K562 (cell line): Measurements from ENCODE around the gene INVS. TPM values are rescaled to one million over a fixed set of nuclear protein-coding genes. Genes with fewer than 3 reads are reported as not detected.

Source experiments
- CBFA2T3 ChIP-seq: fragments of 450-650 bp; IDR thresholded peaks from 2 replicates; pipeline ENCODE4 v1.6.1; 2017
- CXXC5 ChIP-seq: fragments of 250-450 bp; sonication (Bioruptor Pico); IDR thresholded peaks from 2 replicates; pipeline ENCODE4 v1.8.0; 2022; ENCODE audit warnings: inconsistent platforms, mild to moderate bottlenecking, moderate library complexity
- EGR1 ChIP-seq: fragments of 450-650 bp; conservative IDR thresholded peaks from 2 replicates; pipeline ENCODE4 v1.6.1; 2017; ENCODE audit warnings: mild to moderate bottlenecking
- JUND ChIP-seq, 2 experiments: IDR thresholded peaks; 2 replicates in 1 of 2; 3 replicates in 1 of 2; pipeline ENCODE4 v1.6.1; 2011; ENCODE audit warnings: borderline replicate concordance in 2 of 2, low read depth in 2 of 2, low read length in 2 of 2, improper control_type of control experiment in 1 of 2, missing biosample characterization in 1 of 2, missing genetic modification characterization in 1 of 2, missing genetic modification reagents in 1 of 2
- MECOM ChIP-seq: fragments of 250-450 bp; sonication (Bioruptor Pico); IDR thresholded peaks from 2 replicates; pipeline ENCODE4 v1.8.0; 2022; ENCODE audit warnings: inconsistent platforms
- NCOA1 ChIP-seq: fragments of 450-650 bp; IDR thresholded peaks from 2 replicates; pipeline ENCODE4 v1.6.1; 2016; ENCODE audit warnings: low read depth
- NFE2 ChIP-seq: IDR thresholded peaks from 2 replicates; pipeline ENCODE4 v1.6.1; 2014; ENCODE audit warnings: antibody characterized with exemption, low read depth
- TEAD4 ChIP-seq, 2 experiments: sonication (generic) in 1 of 2; formaldehyde crosslinking in 1 of 2; IDR thresholded peaks; 2 replicates each; pipeline versions ENCODE4 v1.6.1 to v1.8.0; 2012 to 2022; ENCODE audit warnings: borderline replicate concordance in 1 of 2, inconsistent platforms in 1 of 2, low read length in 1 of 2, mild to moderate bottlenecking in 1 of 2, missing genetic modification reagents in 1 of 2
- TRIM24 ChIP-seq, 2 experiments: fragments of 450-650 bp; IDR thresholded peaks; 2 replicates each; pipeline ENCODE4 v1.6.1; 2016
- XRCC3 ChIP-seq: fragments of 450-650 bp; IDR thresholded peaks from 2 replicates; pipeline ENCODE4 v1.6.1; 2017; ENCODE audit warnings: mild to moderate bottlenecking, moderate library complexity
- ZEB2 ChIP-seq: fragments of 450-650 bp; IDR thresholded peaks from 2 replicates; pipeline ENCODE4 v1.6.1; 2016
- ZNF263 ChIP-seq: sonication (generic); formaldehyde crosslinking; IDR thresholded peaks from 2 replicates; pipeline ENCODE4 v1.8.0; 2022; ENCODE audit warnings: mild to moderate bottlenecking, missing genetic modification reagents, borderline replicate concordance
- polyA plus RNA-seq, 8 experiments: library from polyadenylated mRNA; depleted of rRNA in 4 of 8; stranded (reverse) in 5 of 8; unstranded in 3 of 8; fragments of >200 nt; fragmentation: Nextera tagmentation in 2 of 8; fragmentation: Illumina TruSeq in 1 of 8; extraction: Ambion mirVana in 2 of 8; extraction: Trizol in 1 of 8; gene quantifications; 2 replicates each; pipeline versions ENCODE4 v1.2.1 to v1.2.3, GENCODE V29; 2011 to 2014; ENCODE audit warnings: inconsistent platforms in 1 of 8, missing spikeins in 1 of 8
- total RNA-seq, 7 experiments: library from RNA; depleted of rRNA in 6 of 7; stranded (reverse); fragments of >200 nt in 6 of 7; fragmentation: Illumina TruSeq in 2 of 7; extraction: Trizol in 2 of 7; gene quantifications; 2 replicates each; pipeline versions ENCODE4 v1.2.1 to v1.2.3, GENCODE V29; 2011 to 2021; ENCODE audit warnings: low replicate concordance in 1 of 7
- TF ChIP-seq, protein P1 (sequence below): fragments of 450-650 bp; IDR thresholded peaks from 2 replicates; pipeline ENCODE4 v1.6.1; 2017; ENCODE audit warnings: antibody characterized with exemption, mild to moderate bottlenecking

Gene INVS
- total and polyA plus RNA-seq, 9 of the 15 experiments (the other 6 are each of a cell fraction or from before 2014, with no cell fraction given) = 0.77 to 18.5 (median 10.0) TPM

DNA sequence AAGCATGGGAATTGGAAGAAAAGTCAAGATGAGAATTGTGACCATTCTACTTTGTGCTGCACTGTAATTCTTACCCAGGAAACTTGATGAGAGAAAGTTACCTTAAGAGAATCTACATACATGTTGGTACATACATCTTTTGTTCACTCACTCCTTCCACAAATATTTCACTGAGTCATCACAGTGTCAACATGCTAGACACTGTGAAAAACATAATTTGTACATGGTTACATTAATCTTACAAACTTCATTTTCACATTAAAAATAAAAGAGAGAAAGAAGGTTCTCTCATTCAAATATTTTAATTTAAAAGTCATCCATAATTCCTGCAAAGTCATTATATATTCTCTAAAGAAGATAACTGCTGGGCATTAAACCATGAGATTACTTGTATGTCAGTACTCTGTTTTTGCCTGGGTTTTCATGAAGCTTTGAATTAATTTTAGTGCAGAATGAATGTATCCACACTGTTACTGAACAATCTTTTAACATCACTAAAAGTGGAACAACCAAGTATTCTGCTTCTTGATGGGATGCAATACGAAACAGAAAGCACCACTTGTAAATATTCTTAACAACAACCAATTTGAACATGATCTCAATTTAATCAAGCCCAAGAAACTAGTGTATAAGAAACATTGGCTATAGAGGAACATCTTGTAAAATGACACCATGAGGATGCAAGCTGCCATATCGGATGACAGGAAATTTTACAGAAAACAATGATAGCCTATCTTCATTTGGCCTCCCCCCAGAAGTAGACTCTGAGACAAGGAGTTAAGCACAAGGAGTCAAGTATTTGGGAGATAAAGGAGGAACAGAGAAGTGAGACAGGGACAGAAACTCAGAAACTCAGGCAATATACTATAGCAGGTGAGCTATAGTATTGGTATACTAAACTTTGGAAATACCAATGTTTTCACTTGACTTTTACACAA is 28.7 kb upstream of the INVS start (continued):
- no peak for TF ChIP-seq EGR1
- peak; percentile 49 for TF ChIP-seq NFE2
- TF ChIP-seq ZEB2 = 0 out of 2 replicates have a peak, but pooled peaks have one; percentile 57
- peak; percentile 91 for TF ChIP-seq TEAD4 (IDR thresholded peaks at IDR 0.05; ENCODE audit: low read length)
- no peak for TF ChIP-seq TEAD4 (CRISPR knock-in tag; IDR thresholded peaks at IDR 0.05; ENCODE audit: borderline replicate concordance)
- peak; percentile 37; the same call in 1 of the 2 replicates for TF ChIP-seq CXXC5
- peak; percentile 96 for TF ChIP-seq CBFA2T3
- peak; percentile 79; a peak in 3 of 4 replicates for TF ChIP-seq TRIM24 (IDR thresholded peaks at IDR 0.05)
- no peak for TF ChIP-seq XRCC3
- TF ChIP-seq, protein P1, sequence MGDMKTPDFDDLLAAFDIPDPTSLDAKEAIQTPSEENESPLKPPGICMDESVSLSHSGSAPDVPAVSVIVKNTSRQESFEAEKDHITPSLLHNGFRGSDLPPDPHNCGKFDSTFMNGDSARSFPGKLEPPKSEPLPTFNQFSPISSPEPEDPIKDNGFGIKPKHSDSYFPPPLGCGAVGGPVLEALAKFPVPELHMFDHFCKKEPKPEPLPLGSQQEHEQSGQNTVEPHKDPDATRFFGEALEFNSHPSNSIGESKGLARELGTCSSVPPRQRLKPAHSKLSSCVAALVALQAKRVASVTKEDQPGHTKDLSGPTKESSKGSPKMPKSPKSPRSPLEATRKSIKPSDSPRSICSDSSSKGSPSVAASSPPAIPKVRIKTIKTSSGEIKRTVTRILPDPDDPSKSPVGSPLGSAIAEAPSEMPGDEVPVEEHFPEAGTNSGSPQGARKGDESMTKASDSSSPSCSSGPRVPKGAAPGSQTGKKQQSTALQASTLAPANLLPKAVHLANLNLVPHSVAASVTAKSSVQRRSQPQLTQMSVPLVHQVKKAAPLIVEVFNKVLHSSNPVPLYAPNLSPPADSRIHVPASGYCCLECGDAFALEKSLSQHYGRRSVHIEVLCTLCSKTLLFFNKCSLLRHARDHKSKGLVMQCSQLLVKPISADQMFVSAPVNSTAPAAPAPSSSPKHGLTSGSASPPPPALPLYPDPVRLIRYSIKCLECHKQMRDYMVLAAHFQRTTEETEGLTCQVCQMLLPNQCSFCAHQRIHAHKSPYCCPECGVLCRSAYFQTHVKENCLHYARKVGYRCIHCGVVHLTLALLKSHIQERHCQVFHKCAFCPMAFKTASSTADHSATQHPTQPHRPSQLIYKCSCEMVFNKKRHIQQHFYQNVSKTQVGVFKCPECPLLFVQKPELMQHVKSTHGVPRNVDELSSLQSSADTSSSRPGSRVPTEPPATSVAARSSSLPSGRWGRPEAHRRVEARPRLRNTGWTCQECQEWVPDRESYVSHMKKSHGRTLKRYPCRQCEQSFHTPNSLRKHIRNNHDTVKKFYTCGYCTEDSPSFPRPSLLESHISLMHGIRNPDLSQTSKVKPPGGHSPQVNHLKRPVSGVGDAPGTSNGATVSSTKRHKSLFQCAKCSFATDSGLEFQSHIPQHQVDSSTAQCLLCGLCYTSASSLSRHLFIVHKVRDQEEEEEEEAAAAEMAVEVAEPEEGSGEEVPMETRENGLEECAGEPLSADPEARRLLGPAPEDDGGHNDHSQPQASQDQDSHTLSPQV = peak; percentile 23; the same call in 1 of the 2 replicates
- TF ChIP-seq MECOM (CRISPR knock-in tag) = peak; percentile 50; the same call in 1 of the 2 replicates
- no peak for TF ChIP-seq ZNF263 (CRISPR knock-in tag)
- TF ChIP-seq NCOA1 = 0 out of 2 replicates have a peak, but pooled peaks have one; percentile 45
- TF ChIP-seq JUND (IDR thresholded peaks at IDR 0.05; ENCODE audit: borderline replicate concordance, low read depth, low read length) = peak; percentile 57; the same call in 1 of the 2 replicates
- TF ChIP-seq JUND (tag; IDR thresholded peaks at IDR 0.05; ENCODE audit: borderline replicate concordance, low read depth, low read length) = peak; percentile 31; the same call in 1 of the 3 replicates
